OCI-LY7 (cell line): ENCODE measurements around the gene SERPINA3. TPM values are rescaled to one million over a fixed set of nuclear protein-coding genes. Genes with fewer than 3 reads are reported as not detected.

Experiments
- BruUV-seq: library from RNA; stranded (reverse); fragments of 400-500 nt; replicated peaks from 2 replicates; lab custom pipeline; 2021; lab: Mats Ljungman, UMichigan
- CTCF ChIA-PET: fragments of 300-600 bp; sonication (Branson Sonifier 250); formaldehyde crosslinking; loops from one replicate; lab custom pipeline; 2022; ENCODE audit warnings: antibody characterized with exemption; ENCODE audit not compliant: unreplicated experiment; lab: Charles Lee
- POLR2A ChIA-PET: fragments of 300-600 bp; sonication (Branson Sonifier 250); formaldehyde crosslinking; loops from one replicate; lab custom pipeline; 2022; ENCODE audit warnings: antibody characterized with exemption; lab: Charles Lee
- DNase-seq: peaks from one replicate; pipeline ENCODE4 v3.0.0-alpha.2; 2015; ENCODE audit warnings: low spot score
- H2AFZ ChIP-seq: fragments of 200-600 bp; sonication (generic), shearing (Covaris generic); 2 replicates; pipeline ENCODE4 v1.6.1; 2014; ENCODE audit warnings: mild to moderate bottlenecking, antibody characterized with exemption, low read length, moderate library complexity
- H3K27ac ChIP-seq: fragments of 200-600 bp; sonication (generic); 2 replicates; pipeline ENCODE4 v1.5.1; 2014; ENCODE audit warnings: mixed run types, low read depth, mild to moderate bottlenecking, moderate library complexity, low read length, inconsistent platforms; ENCODE audit not compliant: poor library complexity, severe bottlenecking
- H3K36me3 ChIP-seq: fragments of 200-600 bp; sonication (generic); 2 replicates; pipeline ENCODE4 v1.6.1; 2014; ENCODE audit warnings: mild to moderate bottlenecking, antibody characterized with exemption, low read length, moderate library complexity, mixed read lengths; ENCODE audit not compliant: insufficient read depth
- H3K4me1 ChIP-seq: fragments of 200-600 bp; sonication (generic); 2 replicates; pipeline ENCODE4 v1.5.1; 2014; ENCODE audit warnings: mild to moderate bottlenecking, low read length; ENCODE audit not compliant: insufficient read depth, poor library complexity, severe bottlenecking
- H3K4me2 ChIP-seq: fragments of 200-600 bp; sonication (generic); 2 replicates; pipeline ENCODE4 v1.6.1; 2014; ENCODE audit warnings: mild to moderate bottlenecking, low read length
- H3K4me3 ChIP-seq: fragments of 200-600 bp; sonication (generic); 2 replicates; pipeline ENCODE4 v1.5.1; 2014; ENCODE audit warnings: mild to moderate bottlenecking, low read depth, low read length; ENCODE audit not compliant: poor library complexity, severe bottlenecking
- H3K79me2 ChIP-seq: fragments of 200-600 bp; sonication (generic); 2 replicates; pipeline ENCODE4 v1.6.1; 2016; ENCODE audit warnings: low read depth, mild to moderate bottlenecking, low read length, moderate library complexity, mixed read lengths; ENCODE audit not compliant: insufficient read depth
- H3K9me2 ChIP-seq: fragments of 200-600 bp; sonication (generic); 2 replicates; pipeline ENCODE4 v1.6.1; 2016; ENCODE audit warnings: mild to moderate bottlenecking, low read length, mixed read lengths; ENCODE audit not compliant: insufficient read depth
- H3K9me3 ChIP-seq: fragments of 200-600 bp; sonication (generic); 2 replicates; pipeline ENCODE4 v1.6.1; 2014; ENCODE audit warnings: mild to moderate bottlenecking, mixed run types, low read length, mixed read lengths
- H4K20me1 ChIP-seq: fragments of 200-600 bp; sonication (generic); 2 replicates; pipeline ENCODE4 v1.6.1; 2014; ENCODE audit warnings: mild to moderate bottlenecking, antibody characterized with exemption, low read length, moderate library complexity, mixed read lengths; ENCODE audit not compliant: insufficient read depth
- EZH2phosphoT487 ChIP-seq: fragments of 200-600 bp; sonication (generic); IDR thresholded peaks from 2 replicates; pipeline ENCODE4 v1.6.1; 2018; ENCODE audit warnings: low read depth, borderline replicate concordance, mild to moderate bottlenecking, mixed run types, antibody characterized with exemption, low read length, moderate library complexity, mixed read lengths
- intact Hi-C: fragments of 100-400 bp; cut with micrococcal nuclease; formaldehyde crosslinking; loops from one replicate; pipeline ENCODE4 v1.10.0; 2022; ENCODE audit not compliant: unreplicated experiment
- total RNA-seq, 2 experiments: library from RNA; depleted of rRNA in 1 of 2; stranded (reverse); fragments of >200 nt in 1 of 2; shearing (Covaris generic) in 1 of 2; gene quantifications; 2 replicates each; pipeline ENCODE4 v1.2.3, GENCODE V29; 2014 to 2022
- TF ChIP-seq, protein P1 (sequence below): fragments of 200-600 bp; sonication (generic); conservative IDR thresholded peaks from 2 replicates; pipeline ENCODE4 v1.5.1; 2014; ENCODE audit warnings: mild to moderate bottlenecking, antibody characterized with exemption, low read length, moderate library complexity, mixed read lengths

Gene SERPINA3
- total RNA-seq, 2 experiments from 2014 or later = not detected

DNA sequence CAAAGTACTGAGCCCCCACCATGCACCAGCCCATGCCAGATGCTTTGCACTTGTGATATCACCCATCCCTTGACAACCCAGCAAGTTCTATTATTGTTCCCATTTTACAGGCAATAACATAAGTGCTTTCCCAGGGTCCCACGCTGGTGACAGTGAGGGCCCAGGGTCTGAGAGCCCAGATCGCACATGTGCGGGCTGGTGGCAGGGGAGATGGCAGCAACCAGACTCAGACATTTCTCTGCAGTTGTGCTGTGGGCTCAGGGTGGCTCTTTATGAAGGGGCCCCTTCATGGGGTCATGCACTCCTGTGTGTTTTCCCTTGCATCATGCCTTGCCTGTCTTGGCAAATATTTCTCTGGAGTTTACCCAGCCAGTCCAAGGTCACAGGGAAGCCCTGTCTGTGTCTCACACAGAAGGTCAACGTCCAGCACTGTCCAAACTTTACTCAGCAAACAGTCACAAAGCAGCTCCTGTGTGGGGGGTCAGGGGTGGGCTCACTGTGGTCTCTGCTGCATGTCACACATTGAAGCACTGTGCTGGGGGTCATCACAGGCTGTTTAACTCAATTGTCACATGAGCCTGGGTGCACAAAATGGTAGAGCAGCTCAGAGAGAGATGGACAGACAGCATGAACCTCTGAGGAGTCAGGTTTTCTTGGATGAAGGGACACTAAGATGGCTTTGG lies 18.3 kb upstream of the SERPINA3 start:
- no peak for TF ChIP-seq EZH2phosphoT487
- TF ChIP-seq, protein P1, sequence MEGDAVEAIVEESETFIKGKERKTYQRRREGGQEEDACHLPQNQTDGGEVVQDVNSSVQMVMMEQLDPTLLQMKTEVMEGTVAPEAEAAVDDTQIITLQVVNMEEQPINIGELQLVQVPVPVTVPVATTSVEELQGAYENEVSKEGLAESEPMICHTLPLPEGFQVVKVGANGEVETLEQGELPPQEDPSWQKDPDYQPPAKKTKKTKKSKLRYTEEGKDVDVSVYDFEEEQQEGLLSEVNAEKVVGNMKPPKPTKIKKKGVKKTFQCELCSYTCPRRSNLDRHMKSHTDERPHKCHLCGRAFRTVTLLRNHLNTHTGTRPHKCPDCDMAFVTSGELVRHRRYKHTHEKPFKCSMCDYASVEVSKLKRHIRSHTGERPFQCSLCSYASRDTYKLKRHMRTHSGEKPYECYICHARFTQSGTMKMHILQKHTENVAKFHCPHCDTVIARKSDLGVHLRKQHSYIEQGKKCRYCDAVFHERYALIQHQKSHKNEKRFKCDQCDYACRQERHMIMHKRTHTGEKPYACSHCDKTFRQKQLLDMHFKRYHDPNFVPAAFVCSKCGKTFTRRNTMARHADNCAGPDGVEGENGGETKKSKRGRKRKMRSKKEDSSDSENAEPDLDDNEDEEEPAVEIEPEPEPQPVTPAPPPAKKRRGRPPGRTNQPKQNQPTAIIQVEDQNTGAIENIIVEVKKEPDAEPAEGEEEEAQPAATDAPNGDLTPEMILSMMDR = no peak
- Histone ChIP-seq H3K4me1 (no peaks in the 10 kb centered on the region), H2AFZ (no peak overlapping the region), H4K20me1 (no peaks in the 10 kb centered on the region), H3K27ac (no peak overlapping the region), H3K4me2 (no peak overlapping the region), H3K36me3 (no peaks in the 10 kb centered on the region), H3K9me2 (no peaks in the 10 kb centered on the region), H3K9me3 (no peaks in the 10 kb centered on the region), H3K79me2 (no peaks in the 10 kb centered on the region), H3K4me3 (no peak overlapping the region)
- no TSS peak for BruUV-seq
- ChIA-PET POLR2A (no interaction called here), CTCF (no interaction called here)
- DNase-seq = no peak
- intact Hi-C loops = no loop called here

DNA sequence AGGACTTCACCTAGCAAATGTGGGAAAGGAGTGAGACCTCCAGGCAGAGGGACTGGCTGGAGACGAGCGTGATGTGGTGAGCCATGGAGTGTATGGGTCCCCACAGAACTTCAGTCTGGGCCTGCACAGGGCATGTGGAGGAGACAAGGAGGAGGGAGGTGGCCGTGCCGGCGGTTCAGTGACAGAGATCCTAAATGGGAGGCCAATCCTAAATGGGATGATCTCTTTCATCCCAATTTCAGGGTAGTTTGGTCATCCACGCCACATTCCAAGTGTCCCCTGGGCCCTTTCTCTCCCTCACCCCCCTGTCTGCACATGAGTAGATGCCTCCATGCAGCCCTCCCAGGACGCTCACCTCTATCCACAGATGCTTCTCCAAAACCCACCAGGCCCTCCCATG lies 17.8 kb upstream of the SERPINA3 start:
- CTCF ChIA-PET = no interaction called here
- H3K79me2 ChIP-seq = no peaks in the 10 kb centered on the region
- intact Hi-C loops = no loop called here
- H3K27ac ChIP-seq = no peak overlapping the region
- no peaks in the 10 kb centered on the region for H3K36me3 ChIP-seq
- no peak overlapping the region for H3K4me3 ChIP-seq
- H3K4me2 ChIP-seq = no peak overlapping the region
- H3K9me2 ChIP-seq = no peaks in the 10 kb centered on the region
- TF ChIP-seq EZH2phosphoT487 = no peak
- TF ChIP-seq, protein P1 = no peak
- no peaks in the 10 kb centered on the region for H4K20me1 ChIP-seq
- H2AFZ ChIP-seq = no peak overlapping the region
- H3K4me1 ChIP-seq = no peaks in the 10 kb centered on the region
- H3K9me3 ChIP-seq = no peaks in the 10 kb centered on the region
- POLR2A ChIA-PET = no interaction called here
- no TSS peak for BruUV-seq
- DNase-seq = no peak

DNA sequence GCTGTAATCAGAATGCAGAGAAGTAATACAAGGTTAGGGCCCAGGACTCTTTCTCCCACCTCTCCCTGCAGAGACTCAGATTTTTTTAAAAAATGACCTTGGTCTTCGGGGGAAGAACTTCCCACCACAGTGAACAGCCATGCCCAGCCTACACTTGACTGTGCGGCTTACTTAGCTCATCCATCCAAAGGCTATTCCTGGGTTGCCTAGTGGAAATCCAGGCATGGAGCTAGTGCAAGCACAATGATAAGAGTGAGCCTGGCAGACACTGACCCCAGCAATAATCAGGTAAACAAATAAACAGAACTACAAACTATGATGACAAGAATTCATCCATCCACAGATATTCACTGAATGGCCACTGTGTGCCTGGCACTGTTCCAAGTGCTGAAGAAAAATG lies 16.3 kb upstream of the SERPINA3 start:
- Histone ChIP-seq H2AFZ (no peak overlapping the region), H3K9me3 (no peaks in the 10 kb centered on the region), H3K27ac (no peak overlapping the region), H3K4me1 (no peaks in the 10 kb centered on the region), H3K4me3 (no peak overlapping the region), H3K79me2 (no peaks in the 10 kb centered on the region), H3K36me3 (no peaks in the 10 kb centered on the region), H4K20me1 (no peaks in the 10 kb centered on the region), H3K9me2 (no peaks in the 10 kb centered on the region), H3K4me2 (no peak overlapping the region)
- ChIA-PET CTCF (no interaction called here), POLR2A (no interaction called here)
- no peak for TF ChIP-seq EZH2phosphoT487
- TF ChIP-seq, protein P1 = no peak
- no TSS peak for BruUV-seq
- DNase-seq = no peak
- intact Hi-C loops = no loop called here
